Thoracic aorta endothelial cell (primary cell): ENCODE results near the gene SMKR1. TPM values are rescaled to one million over a fixed set of nuclear protein-coding genes. Genes with fewer than 3 reads are reported as not detected.

ENCODE experiments used
- small RNA-seq: library from RNA; depleted of rRNA; stranded (forward); fragments of <200 nt; gene quantifications from one replicate; pipeline ENCODE3, GENCODE V24; 2012
- total RNA-seq: library from RNA; depleted of rRNA; stranded (reverse); fragments of >200 nt; gene quantifications from 2 replicates; pipeline ENCODE4 v1.2.3, GENCODE V29; 2012

The SMKR1 gene
- total RNA-seq, result 0.13 and 0.43 TPM in 2 replicates

GRCh38 chr7:129501760-129502707 lies at the start of gene SMKR1:
Gene SMKR1 (plus strand): TSS chr7:129502531. CDS start chr7:129502825, 294 bp downstream.

Small RNA genes within 50 kb of the gene (small RNA-seq; reads per million reads assigned to genes)
- gene RNU1-72P (0.21 reads per million), gene SNRPGP3 (not detected)

Other genes starting within 250 kb of the SMKR1 start
- 12.6 and 15.4 TPM in 2 replicates for gene STRIP2, start 68.1 kb upstream of the SMKR1 start, total RNA-seq
- gene NRF1, start 109.2 kb downstream of the SMKR1 start, total RNA-seq, result 14.6 and 17.4 TPM in 2 replicates